GM18526 (cell line): ENCODE measurements around the gene SIX1.

Experiments
- POLR2A ChIP-seq: IDR thresholded peaks from 3 replicates; pipeline ENCODE4 v1.6.1; 2011; ENCODE audit not compliant: insufficient read length; ENCODE audit errors: extremely low read depth

The SIX1 gene

GRCh38 chr14:60650373-60650961, 1.2 kb upstream of the SIX1 start:
- no peak for TF ChIP-seq POLR2A

- TF ChIP-seq POLR2A: no peak
Observed at GRCh38 chr14:60649875-60650372, 647 bp upstream of the SIX1 start.

GRCh38 chr14:60648249-60648933, 886 bp downstream of the SIX1 start:
- TF ChIP-seq POLR2A: no peak

- no peak for TF ChIP-seq POLR2A
Observed at GRCh38 chr14:60647837-60648248, 1.4 kb downstream of the SIX1 start.

- no peak for TF ChIP-seq POLR2A
Observed at GRCh38 chr14:60647081-60647836, 2.0 kb downstream of the SIX1 start.

- no peak for TF ChIP-seq POLR2A
Observed at GRCh38 chr14:60646226-60646818, 3.0 kb downstream of the SIX1 start.

- TF ChIP-seq POLR2A: no peak
Observed at GRCh38 chr14:60645126-60645741, 4.0 kb downstream of the SIX1 start.

- TF ChIP-seq POLR2A: no peak
Observed at GRCh38 chr14:60644666-60645065, 4.6 kb downstream of the SIX1 start.

- no peak for TF ChIP-seq POLR2A
Observed at GRCh38 chr14:60643463-60644314, 5.6 kb downstream of the SIX1 start.

- no peak for TF ChIP-seq POLR2A
Observed at GRCh38 chr14:60643141-60643462, 6.2 kb downstream of the SIX1 start.

GRCh38 chr14:60642270-60643140, 6.8 kb downstream of the SIX1 start:
- TF ChIP-seq POLR2A: no peak

GRCh38 chr14:60641742-60642269, 7.5 kb downstream of the SIX1 start:
- TF ChIP-seq POLR2A: no peak
